Measurements from ENCODE around the gene KAT2A.

GRCh38 chr17:42071810-42072209 lies 49.4 kb downstream of the KAT2A start:
- TF ChIP-seq PRDM10 (IDR thresholded peaks at IDR 0.05; ENCODE audit: partially characterized antibody) (peak; percentile 72), BCOR (IDR thresholded peaks at IDR 0.05) (no peak), TEAD4 (IDR thresholded peaks at IDR 0.05; ENCODE audit: low read length) (no peak), TEAD4 (CRISPR knock-in tag; IDR thresholded peaks at IDR 0.05; ENCODE audit: borderline replicate concordance) (no peak), ZNF184 (CRISPR knock-in tag; IDR thresholded peaks at IDR 0.05) (no peak), PRPF4 (IDR thresholded peaks at IDR 0.05; ENCODE audit: insufficient read depth, low read depth, low read length, poor library complexity, severe bottlenecking) (no peak)
